A549 (cell line): Measurements from ENCODE around the gene MTHFD2. TPM values are rescaled to one million over a fixed set of nuclear protein-coding genes. Genes with fewer than 3 reads are reported as not detected.

Source experiments
- ATAC-seq, 2 experiments: fragments of 200-7000 bp in 1 of 2; fragments of >200 bp in 1 of 2; cut with Nextera tagmentation in 1 of 2; cut with Tn5 transposase in 1 of 2; 3 replicates each; pipeline versions ENCODE4 v1.8.0 to v1.9.1; 2018 to 2020; ENCODE audit warnings: mild to moderate bottlenecking in 1 of 2, moderate library complexity in 1 of 2
- CTCF ChIA-PET: fragments of 300-600 bp; sonication (Branson Sonifier 250); formaldehyde crosslinking; extraction: SDS; loops from one replicate; lab custom pipeline; 2021; ENCODE audit warnings: antibody characterized with exemption, inconsistent platforms; lab: Yijun Ruan, JAX
- POLR2A ChIA-PET: fragments of 350-600 bp; formaldehyde crosslinking; extraction: SDS; loops from one replicate; lab custom pipeline; 2021; ENCODE audit warnings: antibody characterized with exemption, inconsistent platforms; lab: Yijun Ruan, JAX
- DNase-seq, 2 experiments: peaks; one replicate each; pipeline versions ENCODE4 v3.0.0 to v3.0.0-alpha.2; 2011 to 2016; ENCODE audit warnings: low read depth in 1 of 2, low spot score in 1 of 2
- FAIRE-seq: peaks from 2 replicates; lab custom pipeline; 2011; peaks lifted over from hg19 to GRCh38; lab: Jason Lieb, UNC
- H3K27ac ChIP-seq, 2 experiments: fragments of >200 bp; sonication (Bioruptor Twin); formaldehyde crosslinking; 3 replicates each; pipeline ENCODE4 v1.5.1; 2016 to 2017
- H3K4me1 ChIP-seq: fragments of >200 bp; sonication (Bioruptor Twin); formaldehyde crosslinking; 3 replicates; pipeline ENCODE4 v1.6.1; 2016
- H3K4me2 ChIP-seq: fragments of >200 bp; sonication (Bioruptor Twin); formaldehyde crosslinking; 3 replicates; pipeline ENCODE4 v1.6.1; 2016
- H3K4me3 ChIP-seq: fragments of >200 bp; sonication (Bioruptor Twin); formaldehyde crosslinking; 3 replicates; pipeline ENCODE4 v1.5.1; 2016
- H3K9me3 ChIP-seq: fragments of >200 bp; sonication (Bioruptor Twin); formaldehyde crosslinking; 3 replicates; pipeline ENCODE4 v1.6.1; 2016
- BHLHE40 ChIP-seq: IDR thresholded peaks from 2 replicates; pipeline ENCODE4 v1.6.1; 2012; ENCODE audit warnings: low read depth, low read length, inconsistent platforms
- CBX2 ChIP-seq: fragments of 200-600 bp; sonication (generic); IDR thresholded peaks from 2 replicates; pipeline ENCODE4 v1.6.1; 2016; ENCODE audit warnings: low read depth, mild to moderate bottlenecking, borderline replicate concordance
- CHD2 ChIP-seq: fragments of 150-350 bp; IDR thresholded peaks from 2 replicates; pipeline ENCODE4 v1.6.1; 2014; ENCODE audit warnings: low read length; ENCODE audit not compliant: partially characterized antibody
- CHD4 ChIP-seq: fragments of 200-600 bp; sonication (generic); IDR thresholded peaks from 2 replicates; pipeline ENCODE4 v1.6.1; 2016; ENCODE audit warnings: antibody characterized with exemption, mild to moderate bottlenecking, borderline replicate concordance
- EHF ChIP-seq: fragments of 250-450 bp; sonication (Bioruptor Pico); IDR thresholded peaks from 2 replicates; pipeline ENCODE4 v1.5.0; 2020; ENCODE audit warnings: mild to moderate bottlenecking
- ESRRA ChIP-seq: fragments of 150-350 bp; IDR thresholded peaks from 2 replicates; pipeline ENCODE4 v1.6.1; 2014; ENCODE audit warnings: mild to moderate bottlenecking, low read length, borderline replicate concordance
- FOSL2 ChIP-seq, 2 experiments: fragments of 450-650 bp in 1 of 2; fragments of >200 bp in 1 of 2; sonication (Bioruptor Twin) in 1 of 2; formaldehyde crosslinking; IDR thresholded peaks; 2 replicates each; pipeline versions ENCODE4 v1.5.0 to v1.6.1; 2016 to 2020; ENCODE audit warnings: mild to moderate bottlenecking in 1 of 2, moderate library complexity in 1 of 2
- GATA3 ChIP-seq: IDR thresholded peaks from 2 replicates; pipeline ENCODE4 v1.6.1; 2012; ENCODE audit warnings: borderline replicate concordance
- JUN ChIP-seq, 2 experiments: fragments of >200 bp; sonication (Bioruptor Twin); formaldehyde crosslinking; IDR thresholded peaks; 2 replicates in 1 of 2; 3 replicates in 1 of 2; pipeline ENCODE4 v1.6.1; 2016 to 2017
- KDM1A ChIP-seq: fragments of 200-600 bp; sonication (generic); IDR thresholded peaks from 2 replicates; pipeline ENCODE4 v1.6.1; 2016; ENCODE audit warnings: low read depth, mild to moderate bottlenecking
- MAFK ChIP-seq: fragments of 450-650 bp; IDR thresholded peaks from 2 replicates; pipeline ENCODE4 v1.6.1; 2014; ENCODE audit not compliant: partially characterized antibody
- MYC ChIP-seq: IDR thresholded peaks from 2 replicates; pipeline ENCODE4 v1.6.1; 2012; ENCODE audit warnings: mild to moderate bottlenecking, inconsistent platforms, low read length, improper control_type of control experiment, borderline replicate concordance
- NFE2L2 ChIP-seq: fragments of 150-350 bp; conservative IDR thresholded peaks from 2 replicates; pipeline ENCODE4 v1.6.1; 2014; ENCODE audit warnings: low read length
- NPAS2 ChIP-seq: fragments of 250-450 bp; sonication (Bioruptor Pico); IDR thresholded peaks from 2 replicates; pipeline ENCODE4 v1.8.0; 2022; ENCODE audit warnings: mild to moderate bottlenecking, moderate library complexity, borderline replicate concordance
- PHF8 ChIP-seq: fragments of 200-600 bp; sonication (generic); IDR thresholded peaks from 2 replicates; pipeline ENCODE4 v1.6.1; 2016; ENCODE audit warnings: low read depth, mild to moderate bottlenecking, antibody characterized with exemption, moderate library complexity, borderline replicate concordance
- POLR2A ChIP-seq: IDR thresholded peaks from 2 replicates; pipeline ENCODE4 v1.6.1; 2012; ENCODE audit warnings: mild to moderate bottlenecking, low read length
- POLR2AphosphoS2 ChIP-seq: conservative IDR thresholded peaks from 2 replicates; pipeline ENCODE4 v1.6.1; 2012; ENCODE audit warnings: low read length, improper control_type of control experiment, inconsistent platforms
- RAD21 ChIP-seq, 2 experiments: fragments of >200 bp in 1 of 2; sonication (Bioruptor Twin) in 1 of 2; formaldehyde crosslinking in 1 of 2; IDR thresholded peaks in 1 of 2; conservative IDR thresholded peaks in 1 of 2; 2 replicates in 1 of 2; 3 replicates in 1 of 2; pipeline ENCODE4 v1.6.1; 2012 to 2018; ENCODE audit warnings: inconsistent platforms in 1 of 2
- RARB ChIP-seq: fragments of 250-450 bp; sonication (Bioruptor Pico); IDR thresholded peaks from 2 replicates; pipeline ENCODE4 v1.8.0; 2021; ENCODE audit warnings: mild to moderate bottlenecking, moderate library complexity
- RCOR1 ChIP-seq: fragments of 150-350 bp; IDR thresholded peaks from 2 replicates; pipeline ENCODE4 v1.6.1; 2014; ENCODE audit warnings: antibody characterized with exemption, low read length, low read depth
- RNF2 ChIP-seq: fragments of 200-600 bp; sonication (generic); IDR thresholded peaks from 2 replicates; pipeline ENCODE4 v1.6.1; 2016; ENCODE audit warnings: low read depth, mild to moderate bottlenecking, antibody characterized with exemption, moderate library complexity, borderline replicate concordance
- SMC3 ChIP-seq: fragments of >200 bp; sonication (Bioruptor Twin); formaldehyde crosslinking; IDR thresholded peaks from 3 replicates; pipeline ENCODE4 v1.6.1; 2018; ENCODE audit warnings: inconsistent platforms
- SREBF2 ChIP-seq: fragments of 450-650 bp; IDR thresholded peaks from 2 replicates; pipeline ENCODE4 v1.6.1; 2014; ENCODE audit warnings: mild to moderate bottlenecking, moderate library complexity
- ZFP36 ChIP-seq: fragments of 450-650 bp; IDR thresholded peaks from 2 replicates; pipeline ENCODE4 v1.6.1; 2014; ENCODE audit warnings: borderline replicate concordance; ENCODE audit not compliant: partially characterized antibody
- ZNF302 ChIP-seq: fragments of 250-450 bp; sonication (Bioruptor Pico); IDR thresholded peaks from 2 replicates; pipeline ENCODE4 v1.9.0; 2021; ENCODE audit warnings: inconsistent platforms, mild to moderate bottlenecking, moderate library complexity
- ZSCAN20 ChIP-seq: fragments of 250-450 bp; sonication (Bioruptor Pico); IDR thresholded peaks from 2 replicates; pipeline ENCODE4 v1.8.0; 2022; ENCODE audit warnings: mild to moderate bottlenecking, moderate library complexity
- WGBS: methylation state at CpG from one replicate; pipeline ENCODE4 v1.1.6; 2017; ENCODE audit errors: missing lambda C conversion rate; 5-methylcytosine and 5-hydroxymethylcytosine counted together
- polyA plus RNA-seq, 4 experiments: library from polyadenylated mRNA; depleted of rRNA in 3 of 4; stranded (reverse); fragments of >200 nt; fragmentation: RNase III in 1 of 4; extraction: RNeasy Plus Mini Kit Qiagen cat#74134 plus additional on column Dnase treatment in 1 of 4; gene quantifications; 2 replicates in 3 of 4; 3 replicates in 1 of 4; pipeline ENCODE4 v1.2.3, GENCODE V29; 2011 to 2017
- TF ChIP-seq, protein P1 (sequence below): fragments of >200 bp; sonication (Bioruptor Twin); formaldehyde crosslinking; IDR thresholded peaks from 2 replicates; pipeline ENCODE4 v1.6.1; 2016
- TF ChIP-seq, protein P2 (sequence below): IDR thresholded peaks from 2 replicates; pipeline ENCODE4 v1.6.1; 2012
- TF ChIP-seq, protein P3 (sequence below): fragments of 450-650 bp; IDR thresholded peaks from 2 replicates; pipeline ENCODE4 v1.6.1; 2014; ENCODE audit warnings: antibody characterized with exemption
- TF ChIP-seq, protein P4 (sequence below): IDR thresholded peaks from 2 replicates; pipeline ENCODE4 v1.6.1; 2012; ENCODE audit warnings: low read depth, borderline replicate concordance

The MTHFD2 gene
- polyA plus RNA-seq, 2 of the 4 experiments (the other 2 are of a cell fraction): 149 to 608 TPM

DNA sequence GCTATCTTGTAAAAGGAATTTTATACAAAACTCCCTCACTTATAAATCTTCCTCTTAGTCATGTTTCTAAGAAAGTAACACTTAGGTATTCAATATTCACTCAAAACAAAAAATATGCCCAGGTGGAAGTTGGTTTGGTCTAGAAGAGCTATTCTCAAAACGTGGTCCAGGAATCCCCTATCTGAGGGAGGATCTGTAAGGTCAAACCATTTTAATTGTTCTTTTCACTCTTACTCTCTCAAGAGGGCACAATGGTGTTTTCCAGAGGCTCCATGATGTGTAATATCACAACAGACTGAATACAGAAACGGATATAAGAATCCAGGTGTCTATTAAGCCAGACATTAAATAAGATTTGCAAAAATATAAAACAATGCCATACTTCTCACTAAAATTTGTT, 29.7 kb upstream of the MTHFD2 start:
- POLR2A ChIA-PET: no interaction called here

DNA sequence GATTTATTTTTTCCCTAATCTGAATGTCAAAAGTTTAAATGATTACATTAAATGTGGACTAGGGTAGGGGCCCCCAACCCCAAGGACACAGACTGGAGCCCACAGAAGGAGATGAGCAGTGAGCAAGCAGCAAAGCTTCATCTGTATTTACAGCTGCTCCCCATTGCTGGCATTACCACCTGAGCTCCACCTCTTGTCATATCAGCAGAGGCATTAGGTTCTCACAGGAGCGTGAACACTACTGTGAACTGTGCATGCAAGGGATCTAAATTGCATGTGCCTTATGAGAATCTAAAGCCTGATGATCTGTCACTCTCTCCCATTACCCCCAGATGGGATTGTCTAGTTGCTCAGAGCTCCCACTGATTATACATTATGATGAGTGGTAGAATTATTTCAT, 23.5 kb upstream of the MTHFD2 start:
- no peak overlapping the region for H3K4me3 ChIP-seq
- CTCF ChIA-PET: interaction anchor here (1.1 kb wide), 1 partner anchor 18 kb away, joined by 4 read pairs; no protein-coding TSS in a partner anchor
- peaks cover 12% of the 10 kb centered on the region; the same call in 2 of the 3 replicates for H3K4me1 ChIP-seq
- no peak for ATAC-seq
- 95% methylated on average over 1 of the region's 1 CpG for WGBS
- POLR2A ChIA-PET: no interaction called here
- TF ChIP-seq KDM1A (no peak), ZNF302 (CRISPR knock-in tag) (no peak), ZFP36 (no peak), CBX2 (no peak), RARB (CRISPR knock-in tag) (no peak), EHF (CRISPR knock-in tag) (no peak), NFE2L2 (no peak), CHD4 (no peak), RNF2 (no peak), SMC3 (no peak), PHF8 (no peak), RAD21 (conservative IDR thresholded peaks at IDR 0.05 in 1 of 2, IDR thresholded peaks at IDR 0.05 in 1 of 2) (no peak), POLR2A (no peak), ESRRA (no peak), MAFK (no peak), JUN (IDR thresholded peaks at IDR 0.05) (no peak), GATA3 (no peak), ZSCAN20 (CRISPR knock-in tag) (no peak)
- TF ChIP-seq, protein P1, sequence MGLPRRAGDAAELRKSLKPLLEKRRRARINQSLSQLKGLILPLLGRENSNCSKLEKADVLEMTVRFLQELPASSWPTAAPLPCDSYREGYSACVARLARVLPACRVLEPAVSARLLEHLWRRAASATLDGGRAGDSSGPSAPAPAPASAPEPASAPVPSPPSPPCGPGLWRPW: no peak
- TF ChIP-seq, protein P2, sequence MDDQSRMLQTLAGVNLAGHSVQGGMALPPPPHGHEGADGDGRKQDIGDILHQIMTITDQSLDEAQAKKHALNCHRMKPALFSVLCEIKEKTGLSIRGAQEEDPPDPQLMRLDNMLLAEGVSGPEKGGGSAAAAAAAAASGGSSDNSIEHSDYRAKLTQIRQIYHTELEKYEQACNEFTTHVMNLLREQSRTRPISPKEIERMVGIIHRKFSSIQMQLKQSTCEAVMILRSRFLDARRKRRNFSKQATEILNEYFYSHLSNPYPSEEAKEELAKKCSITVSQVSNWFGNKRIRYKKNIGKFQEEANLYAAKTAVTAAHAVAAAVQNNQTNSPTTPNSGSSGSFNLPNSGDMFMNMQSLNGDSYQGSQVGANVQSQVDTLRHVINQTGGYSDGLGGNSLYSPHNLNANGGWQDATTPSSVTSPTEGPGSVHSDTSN: no peak
- TF ChIP-seq, all 56 proteins: peak for 0
- Histone ChIP-seq H3K9me3 (no peaks in the 10 kb centered on the region), H3K27ac (no peak overlapping the region), H3K4me2 (no peak overlapping the region)
- DNase-seq (no peak), FAIRE-seq (no peak)

More for the DNA sequence above, 29.7 kb upstream of the MTHFD2 start:
- WGBS: 87% methylated on average over 2 of the region's 2 CpGs
- CTCF ChIA-PET: interaction anchor here (1.0 to 12.4 kb wide), 4 partner anchors 10 to 166 kb away, joined by 3 to 100 read pairs (median 16); partner anchors contain the start of genes BOLA3 and MOB1A
- no peaks in the 10 kb centered on the region for H3K4me1 ChIP-seq
- DNase-seq: no peak
- H3K4me2 ChIP-seq: no peak overlapping the region
- TF ChIP-seq ZNF302 (CRISPR knock-in tag) (no peak), RAD21 (conservative IDR thresholded peaks at IDR 0.05 in 1 of 2, IDR thresholded peaks at IDR 0.05 in 1 of 2) (no peak), SREBF2 (no peak), RARB (CRISPR knock-in tag) (no peak), BHLHE40 (no peak), MYC (no peak), RCOR1 (no peak)
- TF ChIP-seq, all 56 proteins: peak for 0
- H3K4me3 ChIP-seq: no peak overlapping the region
- H3K27ac ChIP-seq: no peak overlapping the region
- FAIRE-seq (no peak), ATAC-seq (no peak)
- H3K9me3 ChIP-seq: peaks cover 2% of the 10 kb centered on the region; the same call in 1 of the 3 replicates

DNA sequence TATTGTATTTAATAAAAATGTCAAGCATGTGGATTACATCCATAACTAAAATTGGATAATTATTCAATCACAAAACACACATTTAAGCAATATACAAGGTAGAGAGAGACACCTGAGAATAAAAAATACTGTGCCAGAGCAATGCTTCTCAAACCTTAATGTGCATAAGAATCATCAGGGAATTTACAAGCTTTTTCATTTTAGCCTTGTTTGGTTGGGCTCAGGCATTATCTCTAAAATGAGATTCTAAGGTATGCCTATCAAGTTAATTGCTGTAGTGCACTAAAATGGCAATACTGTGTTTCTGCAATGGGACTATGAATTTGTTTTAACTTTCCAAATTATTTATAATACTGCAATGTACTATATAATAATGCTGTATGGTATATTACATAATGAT, 20.7 kb upstream of the MTHFD2 start:
- Histone ChIP-seq H3K27ac (peak overlapping the region; percentile 92 to 95), H3K9me3 (no peaks in the 10 kb centered on the region), H3K4me2 (peak overlapping the region; percentile 89), H3K4me1 (peaks cover 12% of the 10 kb centered on the region; the same call in 2 of the 3 replicates), H3K4me3 (peak overlapping the region; percentile 85)
- ChIA-PET POLR2A (interaction anchor here (1.1 to 2.2 kb wide), 10 partner anchors 14 to 350 kb away, joined by 4 to 29 read pairs (median 6); partner anchors contain the start of genes MTHFD2 and STAMBP), CTCF (interaction anchor here (0.6 to 3.3 kb wide), 6 partner anchors 9 to 1255 kb away, joined by 3 to 22 read pairs (median 5); no protein-coding TSS in a partner anchor)
- ATAC-seq: no peak
- no peak for DNase-seq
- FAIRE-seq: no peak
- TF ChIP-seq CHD2 (no peak), POLR2AphosphoS2 (no peak), ZSCAN20 (CRISPR knock-in tag) (no peak), MYC (no peak), NFE2L2 (no peak), ZFP36 (no peak), RNF2 (no peak), RCOR1 (no peak), RAD21 (conservative IDR thresholded peaks at IDR 0.05 in 1 of 2, IDR thresholded peaks at IDR 0.05 in 1 of 2) (no peak), FOSL2 (IDR thresholded peaks at IDR 0.05) (no peak), FOSL2 (CRISPR knock-in tag; IDR thresholded peaks at IDR 0.05) (no peak), SMC3 (no peak), GATA3 (no peak), NPAS2 (CRISPR knock-in tag) (no peak)
- TF ChIP-seq, protein P3, sequence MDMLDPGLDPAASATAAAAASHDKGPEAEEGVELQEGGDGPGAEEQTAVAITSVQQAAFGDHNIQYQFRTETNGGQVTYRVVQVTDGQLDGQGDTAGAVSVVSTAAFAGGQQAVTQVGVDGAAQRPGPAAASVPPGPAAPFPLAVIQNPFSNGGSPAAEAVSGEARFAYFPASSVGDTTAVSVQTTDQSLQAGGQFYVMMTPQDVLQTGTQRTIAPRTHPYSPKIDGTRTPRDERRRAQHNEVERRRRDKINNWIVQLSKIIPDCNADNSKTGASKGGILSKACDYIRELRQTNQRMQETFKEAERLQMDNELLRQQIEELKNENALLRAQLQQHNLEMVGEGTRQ: no peak
- TF ChIP-seq, protein P4, sequence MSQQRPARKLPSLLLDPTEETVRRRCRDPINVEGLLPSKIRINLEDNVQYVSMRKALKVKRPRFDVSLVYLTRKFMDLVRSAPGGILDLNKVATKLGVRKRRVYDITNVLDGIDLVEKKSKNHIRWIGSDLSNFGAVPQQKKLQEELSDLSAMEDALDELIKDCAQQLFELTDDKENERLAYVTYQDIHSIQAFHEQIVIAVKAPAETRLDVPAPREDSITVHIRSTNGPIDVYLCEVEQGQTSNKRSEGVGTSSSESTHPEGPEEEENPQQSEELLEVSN: no peak
